Kidney (tissue), 14 donors: Measurements from ENCODE around the gene SLC29A1. TPM values are rescaled to one million over a fixed set of nuclear protein-coding genes. Genes with fewer than 3 reads are reported as not detected.
"Not testable (repeated sequence)": the region's sequence is repeated elsewhere in the genome, so short reads cannot be mapped to it uniquely, and the experiment has no call there.

ENCODE experiments used
- DNase-seq, 5 donors: peaks; one replicate each; pipeline ENCODE4 v3.0.0-alpha.2; 2013 to 2020
- FAIRE-seq: peaks from 2 replicates; lab custom pipeline; 2012; peaks lifted over from hg19 to GRCh38; lab: Jason Lieb, UNC
- H3K27ac ChIP-seq, 2 donors: one replicate each; pipeline ENCODE4 v1.7.0; 2013; ENCODE audit warnings: low read depth in 2 of 2, low read length in 2 of 2, inconsistent platforms in 1 of 2
- H3K27me3 ChIP-seq: one replicate; pipeline ENCODE4 v1.7.1; 2013; ENCODE audit warnings: low read length, inconsistent platforms; ENCODE audit not compliant: control insufficient read depth, insufficient read depth
- H3K36me3 ChIP-seq, 3 donors: one replicate each; pipeline versions ENCODE4 v1.7.0 to v1.7.1; 2013; ENCODE audit warnings: low read length in 3 of 3, control low read depth in 1 of 3, inconsistent platforms in 1 of 3; ENCODE audit not compliant: insufficient read depth in 3 of 3, control insufficient read depth in 2 of 3
- H3K4me1 ChIP-seq, 3 donors: one replicate each; pipeline versions ENCODE4 v1.7.0 to v1.7.1; 2013; ENCODE audit warnings: low read length in 3 of 3, inconsistent platforms in 1 of 3, low read depth in 1 of 3; ENCODE audit not compliant: control insufficient read depth in 2 of 3, insufficient read depth in 2 of 3
- H3K4me3 ChIP-seq, 3 donors: one replicate each; pipeline versions ENCODE4 v1.7.0 to v1.8.1; 2013; ENCODE audit warnings: low read length in 3 of 3, control low read depth in 1 of 3, inconsistent platforms in 1 of 3
- H3K9ac ChIP-seq, 3 donors: one replicate each; pipeline versions ENCODE4 v1.7.0 to v1.7.1; 2013; ENCODE audit warnings: low read length in 3 of 3, control low read depth in 1 of 3, inconsistent platforms in 1 of 3
- H3K9me3 ChIP-seq, 3 donors: one replicate each; pipeline versions ENCODE4 v1.7.0 to v1.7.1; 2013; ENCODE audit warnings: low read length in 3 of 3, control low read depth in 1 of 3, inconsistent platforms in 1 of 3; ENCODE audit not compliant: control insufficient read depth in 2 of 3, insufficient read depth in 1 of 3
- intact Hi-C: fragments of 100-400 bp; cut with DNase I; formaldehyde crosslinking; loops from one replicate; pipeline ENCODE4 v1.11.1; 2022
- polyA plus RNA-seq: library from polyadenylated mRNA; stranded (reverse); fragments of 350-450 nt; fragmentation: Illumina TruSeq; extraction: RNeasy Lipid Tissue Mini Kit (QIAGEN cat#74804); gene quantifications from one replicate; pipeline ENCODE4 v1.2.3, GENCODE V29; 2014; ENCODE audit warnings: low read depth, low replicate concordance; ENCODE audit not compliant: insufficient read depth
- total RNA-seq: library from RNA; stranded (reverse); fragmentation: NEBNext Ultra II Directional; extraction: Animal tissue kit (Norgen Biotek cat#: 25700); gene quantifications from one replicate; pipeline ENCODE4 v1.2.1, GENCODE V29; 2021
- TF ChIP-seq, protein P1 (sequence below): IDR thresholded peaks from 3 replicates; pipeline ENCODE4 v1.5.1; 2012; ENCODE audit warnings: mild to moderate bottlenecking, moderate library complexity, borderline replicate concordance; ENCODE audit not compliant: insufficient read depth; ENCODE audit errors: extremely low read depth
- donor health status: control.
- donor health status: control.
- donor health status: control.
- donor health status: control.
- donor health status: control.
- donor health status: DM: yes; HTN: yes; CAD: no.
- donor health status: Normal renal cell carcinoma (clear cell type).

SLC29A1 gene
- total and polyA plus RNA-seq, 2 donors from 2014 or later: 50.1 to 74.6 TPM

DNA sequence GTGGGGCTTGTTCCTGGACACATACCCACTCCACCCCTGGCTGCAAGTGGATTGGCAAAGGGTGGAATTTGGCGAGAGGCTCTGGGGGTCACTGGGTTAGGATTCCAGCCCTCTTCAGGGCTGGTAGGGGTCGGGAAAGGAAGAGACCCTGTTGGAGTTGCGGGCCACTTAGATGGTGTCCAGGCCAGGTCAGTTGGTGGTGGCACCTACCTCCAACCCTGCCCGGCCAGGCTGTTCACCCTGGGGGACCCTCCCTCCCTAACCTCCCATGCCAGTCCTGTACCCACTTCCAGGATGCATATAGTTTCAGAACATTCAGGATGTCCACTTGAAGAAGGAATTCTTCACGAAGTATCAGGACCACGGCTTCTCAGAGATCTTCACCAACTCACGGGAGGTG lies 43.7 kb upstream of the SLC29A1 start:
- FAIRE-seq: no peak

DNA sequence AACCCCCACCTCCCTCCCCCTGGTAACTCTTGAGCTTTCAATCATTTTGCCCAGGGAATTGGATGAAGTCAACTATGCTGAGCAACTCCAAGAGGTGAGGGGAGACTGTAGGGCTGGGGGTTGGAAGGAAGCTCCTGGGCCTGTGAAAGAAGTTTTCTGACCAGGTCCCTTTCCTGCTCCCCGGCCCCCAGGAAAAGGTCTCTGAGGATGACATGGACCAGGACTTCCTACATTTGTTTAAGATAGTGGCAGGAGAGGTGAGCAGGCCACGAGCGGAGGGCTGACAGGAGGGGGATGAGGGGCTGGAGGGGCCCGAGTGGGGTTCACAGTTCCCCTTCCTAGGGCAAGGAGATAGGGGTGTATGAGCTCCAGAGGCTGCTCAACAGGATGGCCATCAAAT lies 43.0 kb upstream of the SLC29A1 start:
- FAIRE-seq: no peak
- Histone ChIP-seq H3K4me1 (no peaks in the 10 kb centered on the region), H3K4me3 (no peak overlapping the region), H3K9ac (no peak overlapping the region), H3K27ac (no peak overlapping the region), H3K27me3 (no peaks in the 10 kb centered on the region), H3K9me3 (no peaks in the 10 kb centered on the region), H3K36me3 (no peaks in the 10 kb centered on the region)
- TF ChIP-seq, protein P1, sequence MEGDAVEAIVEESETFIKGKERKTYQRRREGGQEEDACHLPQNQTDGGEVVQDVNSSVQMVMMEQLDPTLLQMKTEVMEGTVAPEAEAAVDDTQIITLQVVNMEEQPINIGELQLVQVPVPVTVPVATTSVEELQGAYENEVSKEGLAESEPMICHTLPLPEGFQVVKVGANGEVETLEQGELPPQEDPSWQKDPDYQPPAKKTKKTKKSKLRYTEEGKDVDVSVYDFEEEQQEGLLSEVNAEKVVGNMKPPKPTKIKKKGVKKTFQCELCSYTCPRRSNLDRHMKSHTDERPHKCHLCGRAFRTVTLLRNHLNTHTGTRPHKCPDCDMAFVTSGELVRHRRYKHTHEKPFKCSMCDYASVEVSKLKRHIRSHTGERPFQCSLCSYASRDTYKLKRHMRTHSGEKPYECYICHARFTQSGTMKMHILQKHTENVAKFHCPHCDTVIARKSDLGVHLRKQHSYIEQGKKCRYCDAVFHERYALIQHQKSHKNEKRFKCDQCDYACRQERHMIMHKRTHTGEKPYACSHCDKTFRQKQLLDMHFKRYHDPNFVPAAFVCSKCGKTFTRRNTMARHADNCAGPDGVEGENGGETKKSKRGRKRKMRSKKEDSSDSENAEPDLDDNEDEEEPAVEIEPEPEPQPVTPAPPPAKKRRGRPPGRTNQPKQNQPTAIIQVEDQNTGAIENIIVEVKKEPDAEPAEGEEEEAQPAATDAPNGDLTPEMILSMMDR: no peak
- intact Hi-C loops: no loop called here
- peak in 1 of 5 donors; percentile 50 for DNase-seq

More for the DNA sequence above, 43.7 kb upstream of the SLC29A1 start:
- H3K36me3 ChIP-seq: no peaks in the 10 kb centered on the region
- peak in 1 of 5 donors; percentile 35 for DNase-seq
- intact Hi-C loops: no loop called here
- no peaks in the 10 kb centered on the region for H3K27me3 ChIP-seq
- no peak overlapping the region for H3K4me3 ChIP-seq
- H3K27ac ChIP-seq: no peak overlapping the region
- TF ChIP-seq, protein P1: no peak
- no peaks in the 10 kb centered on the region for H3K9me3 ChIP-seq
- no peak overlapping the region for H3K9ac ChIP-seq
- H3K4me1 ChIP-seq: no peaks in the 10 kb centered on the region

DNA sequence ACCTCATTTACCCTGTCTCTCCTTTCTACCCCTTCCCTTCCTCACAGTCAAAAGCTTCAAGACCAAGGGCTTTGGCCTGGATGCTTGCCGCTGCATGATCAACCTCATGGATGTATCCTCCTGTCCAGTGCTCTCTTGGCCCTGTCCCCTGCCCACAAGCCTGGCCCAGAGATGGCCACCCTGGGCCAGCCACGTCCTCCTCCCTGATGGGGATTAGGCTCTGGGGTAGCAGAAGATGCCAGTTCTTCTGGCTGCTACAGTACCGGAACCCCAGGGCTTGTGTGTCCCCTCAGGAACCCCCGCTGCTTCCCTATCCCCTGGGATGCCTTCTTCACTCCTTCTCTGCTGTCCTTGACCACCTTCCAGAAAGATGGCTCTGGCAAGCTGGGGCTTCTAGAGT lies 42.5 kb upstream of the SLC29A1 start:
- H3K27ac ChIP-seq: no peak overlapping the region
- peak in 1 of 5 donors; percentile 34 for DNase-seq
- H3K27me3 ChIP-seq: no peaks in the 10 kb centered on the region
- TF ChIP-seq, protein P1: no peak
- H3K4me3 ChIP-seq: no peak overlapping the region
- FAIRE-seq: no peak
- intact Hi-C loops: no loop called here
- H3K36me3 ChIP-seq: no peaks in the 10 kb centered on the region
- no peaks in the 10 kb centered on the region for H3K4me1 ChIP-seq
- no peak overlapping the region for H3K9ac ChIP-seq
- H3K9me3 ChIP-seq: no peaks in the 10 kb centered on the region

DNA sequence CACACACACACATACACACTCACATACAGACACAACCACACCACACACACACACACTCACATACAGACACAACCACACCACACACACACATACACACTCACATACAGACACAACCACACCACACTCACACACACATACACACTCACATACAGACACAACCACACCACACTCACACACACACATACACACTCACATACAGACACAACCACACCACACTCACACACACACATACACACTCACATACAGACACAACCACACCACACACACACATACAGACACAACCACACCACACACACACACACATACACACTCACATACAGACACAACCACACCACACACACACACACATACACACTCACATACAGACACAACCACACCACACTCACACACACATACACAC lies 41.6 kb upstream of the SLC29A1 start:
- H3K27me3 ChIP-seq, H3K27ac ChIP-seq, H3K9ac ChIP-seq, intact Hi-C loops, H3K4me1 ChIP-seq, H3K4me3 ChIP-seq, H3K9me3 ChIP-seq, DNase-seq, H3K36me3 ChIP-seq, FAIRE-seq: not testable (repeated sequence)
